Liver (tissue), 9 donors: ENCODE data around the gene PDE4D. TPM values are rescaled to one million over a fixed set of nuclear protein-coding genes. Genes with fewer than 3 reads are reported as not detected.
"Not testable (repeated sequence)": the region's sequence is repeated elsewhere in the genome, so short reads cannot be mapped to it uniquely, and the experiment has no call there.

ENCODE experiments used
- DNase-seq: peaks from one replicate; pipeline ENCODE4 v3.0.0-alpha.2; 2017; ENCODE audit warnings: low spot score
- H3K27ac ChIP-seq, 2 donors: one replicate each; pipeline ENCODE4 v1.7.0; 2013; ENCODE audit warnings: inconsistent platforms in 2 of 2, low read length in 2 of 2, control low read depth in 1 of 2, low read depth in 1 of 2, mild to moderate bottlenecking in 1 of 2
- H3K27me3 ChIP-seq, 4 donors: one replicate each; pipeline versions ENCODE4 v1.6.1 to v1.7.0; 2013; ENCODE audit warnings: low read length in 3 of 4, inconsistent platforms in 1 of 4, mild to moderate bottlenecking in 1 of 4, moderate library complexity in 1 of 4; ENCODE audit not compliant: control insufficient read depth in 4 of 4, insufficient read depth in 4 of 4
- H3K36me3 ChIP-seq, 4 donors: one replicate each; pipeline versions ENCODE4 v1.6.1 to v1.7.0; 2013; ENCODE audit warnings: low read length in 3 of 4, mild to moderate bottlenecking in 3 of 4, low read depth in 1 of 4, moderate library complexity in 1 of 4; ENCODE audit not compliant: control insufficient read depth in 4 of 4, insufficient read depth in 3 of 4
- H3K4me1 ChIP-seq, 4 donors: one replicate each; pipeline versions ENCODE4 v1.6.1 to v1.7.0; 2013; ENCODE audit warnings: low read length in 3 of 4, mild to moderate bottlenecking in 3 of 4, moderate library complexity in 1 of 4; ENCODE audit not compliant: control insufficient read depth in 4 of 4, insufficient read depth in 4 of 4
- H3K4me3 ChIP-seq, 3 donors: one replicate each; pipeline versions ENCODE4 v1.6.1 to v1.7.0; 2013; ENCODE audit warnings: low read length in 3 of 3, control low read depth in 1 of 3, low read depth in 1 of 3, mild to moderate bottlenecking in 1 of 3
- H3K9ac ChIP-seq, 2 donors: one replicate each; pipeline ENCODE4 v1.7.0; 2013; ENCODE audit warnings: low read length in 2 of 2, mild to moderate bottlenecking in 2 of 2, moderate library complexity in 2 of 2, control low read depth in 1 of 2, low read depth in 1 of 2
- H3K9me3 ChIP-seq, 4 donors: one replicate each; pipeline versions ENCODE4 v1.6.1 to v1.7.0; 2013; ENCODE audit warnings: low read length in 3 of 4; ENCODE audit not compliant: control insufficient read depth in 4 of 4
- FOXA1 ChIP-seq: IDR thresholded peaks from 2 replicates; pipeline ENCODE4 v1.6.1; 2016; ENCODE audit warnings: antibody characterized with exemption
- FOXA2 ChIP-seq: IDR thresholded peaks from 2 replicates; pipeline ENCODE4 v1.6.1; 2016; ENCODE audit warnings: antibody characterized with exemption
- HNF4A ChIP-seq, 2 donors: conservative IDR thresholded peaks; 2 replicates each; pipeline ENCODE4 v1.6.1; 2016; ENCODE audit warnings: antibody characterized with exemption in 2 of 2, mild to moderate bottlenecking in 2 of 2
- HNF4G ChIP-seq: IDR thresholded peaks from 2 replicates; pipeline ENCODE4 v1.6.1; 2016; ENCODE audit warnings: antibody characterized with exemption
- RXRA ChIP-seq, 2 donors: IDR thresholded peaks; 2 replicates each; pipeline ENCODE4 v1.6.1; 2017 to 2018; ENCODE audit warnings: antibody characterized with exemption in 2 of 2, mild to moderate bottlenecking in 1 of 2
- SP1 ChIP-seq: IDR thresholded peaks from 2 replicates; pipeline ENCODE4 v1.6.1; 2018; ENCODE audit warnings: antibody characterized with exemption, mild to moderate bottlenecking
- TAF1 ChIP-seq: conservative IDR thresholded peaks from 2 replicates; pipeline ENCODE4 v1.6.1; 2016; ENCODE audit warnings: antibody characterized with exemption, mild to moderate bottlenecking
- YY1 ChIP-seq: IDR thresholded peaks from 2 replicates; pipeline ENCODE4 v1.6.1; 2016; ENCODE audit warnings: antibody characterized with exemption, mild to moderate bottlenecking
- WGBS: extraction: QIAGEN DNeasy Blood & Tissue Kit; methylation state at CpG from one replicate; pipeline ENCODE4 v1.1.7; 2013; 5-methylcytosine and 5-hydroxymethylcytosine counted together
- polyA plus RNA-seq, 2 donors: library from polyadenylated mRNA; stranded (reverse) in 1 of 2; unstranded in 1 of 2; fragments of 200-250 nt in 1 of 2; fragments of >200 nt in 1 of 2; fragmentation: Nextera tagmentation in 1 of 2; extraction: Ambion mirVana in 1 of 2; gene quantifications; one replicate each; pipeline versions ENCODE4 v1.2.1 to v1.2.3, GENCODE V29; 2013 to 2015
- total RNA-seq, 2 donors: library from RNA; depleted of rRNA; stranded (reverse); fragments of >200 nt; gene quantifications; one replicate each; pipeline ENCODE4 v1.2.3, GENCODE V29; 2014
- TF ChIP-seq, protein P1 (sequence below): IDR thresholded peaks from 2 replicates; pipeline ENCODE4 v1.6.1; 2016; ENCODE audit warnings: antibody characterized with exemption
- TF ChIP-seq, protein P2 (sequence below): IDR thresholded peaks from 2 replicates; pipeline ENCODE4 v1.6.1; 2016; ENCODE audit warnings: antibody characterized with exemption, mild to moderate bottlenecking
- TF ChIP-seq, protein P3 (sequence below): IDR thresholded peaks from 2 replicates; pipeline ENCODE4 v1.6.1; 2016; ENCODE audit warnings: antibody characterized with exemption
- donor health status: healthy.
- donor health status: healthy.
- donor health status: healthy.
- donor health status: healthy.
- donor health status: healthy.

Gene PDE4D
- total and polyA plus RNA-seq, 4 donors: 0.67 to 11.9 (median 6.5) TPM

DNA sequence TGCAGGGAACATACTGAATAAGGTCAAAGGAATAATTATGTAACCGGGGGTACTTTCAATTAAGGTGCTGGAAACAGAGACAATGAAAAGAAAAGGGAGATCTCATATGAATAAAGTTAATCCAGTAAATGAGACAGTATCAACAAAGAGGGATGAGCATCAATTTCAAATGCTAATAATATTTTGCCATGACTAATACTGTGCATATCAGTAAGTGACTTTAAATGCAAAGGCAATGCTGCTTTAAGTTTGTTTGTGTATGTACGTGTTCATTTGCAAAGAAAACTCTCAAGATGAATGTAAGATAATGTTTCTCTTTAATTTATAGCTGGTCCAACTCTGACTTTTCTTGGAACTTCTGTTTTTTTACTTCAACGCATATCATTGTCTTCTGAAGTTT is 139.9 kb downstream of the PDE4D start:
- WGBS: 84% methylated on average over 3 of the region's 3 CpGs
- DNase-seq: no peak
- no peaks in the 10 kb centered on the region for H3K27me3 ChIP-seq

DNA sequence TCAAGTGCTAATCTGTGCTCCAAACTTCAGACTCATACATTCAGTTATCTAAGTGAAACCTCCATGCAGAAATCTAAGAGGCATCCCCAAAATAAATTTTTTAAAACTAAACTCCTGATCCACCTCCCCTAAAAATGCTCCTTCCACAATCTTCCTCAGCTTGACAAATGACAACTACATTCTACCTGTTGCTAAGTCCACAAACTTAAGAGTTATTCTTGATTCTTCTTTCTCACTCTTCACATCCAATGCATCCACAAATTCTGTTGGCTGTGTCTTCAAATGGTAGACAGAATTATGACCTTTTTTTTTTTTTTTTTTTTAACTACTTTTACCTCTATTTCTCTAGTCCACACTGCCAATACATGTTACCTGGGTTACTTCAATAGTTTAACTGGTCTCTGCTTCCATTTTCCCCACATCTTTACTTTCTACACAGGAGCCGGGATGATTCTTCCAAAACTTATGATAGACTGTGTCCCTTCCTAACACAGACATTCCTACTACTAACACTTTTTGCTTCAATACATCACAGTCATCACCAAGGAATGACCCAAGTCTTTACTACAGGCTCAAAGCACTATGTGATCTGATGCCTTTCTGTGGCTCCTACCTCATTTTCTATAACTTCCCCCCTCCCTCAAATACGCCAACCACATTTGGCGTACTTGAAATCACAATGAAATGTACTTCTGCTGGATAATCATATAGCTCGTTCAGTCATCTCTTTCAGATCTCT is 143.6 kb downstream of the PDE4D start:
- Histone ChIP-seq H3K4me3 (no peak overlapping the region), H3K9ac (no peak overlapping the region), H3K9me3 (no peaks in the 10 kb centered on the region), H3K36me3 (no peaks in the 10 kb centered on the region), H3K27ac (no peak overlapping the region), H3K27me3 (no peaks in the 10 kb centered on the region), H3K4me1 (peaks cover 0 to 1% (median 0%) of the 10 kb centered on the region in 4 donors)
- 97% methylated on average over 4 of the region's 4 CpGs for WGBS
- TF ChIP-seq, protein P1, sequence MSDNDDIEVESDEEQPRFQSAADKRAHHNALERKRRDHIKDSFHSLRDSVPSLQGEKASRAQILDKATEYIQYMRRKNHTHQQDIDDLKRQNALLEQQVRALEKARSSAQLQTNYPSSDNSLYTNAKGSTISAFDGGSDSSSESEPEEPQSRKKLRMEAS: no peak
- TF ChIP-seq HNF4G (no peak), TAF1 (no peak), FOXA2 (no peak), YY1 (no peak), RXRA (IDR thresholded peaks at IDR 0.05) (no peak), SP1 (no peak), FOXA1 (no peak), HNF4A (conservative IDR thresholded peaks at IDR 0.05) (no peak)
- TF ChIP-seq, protein P2, sequence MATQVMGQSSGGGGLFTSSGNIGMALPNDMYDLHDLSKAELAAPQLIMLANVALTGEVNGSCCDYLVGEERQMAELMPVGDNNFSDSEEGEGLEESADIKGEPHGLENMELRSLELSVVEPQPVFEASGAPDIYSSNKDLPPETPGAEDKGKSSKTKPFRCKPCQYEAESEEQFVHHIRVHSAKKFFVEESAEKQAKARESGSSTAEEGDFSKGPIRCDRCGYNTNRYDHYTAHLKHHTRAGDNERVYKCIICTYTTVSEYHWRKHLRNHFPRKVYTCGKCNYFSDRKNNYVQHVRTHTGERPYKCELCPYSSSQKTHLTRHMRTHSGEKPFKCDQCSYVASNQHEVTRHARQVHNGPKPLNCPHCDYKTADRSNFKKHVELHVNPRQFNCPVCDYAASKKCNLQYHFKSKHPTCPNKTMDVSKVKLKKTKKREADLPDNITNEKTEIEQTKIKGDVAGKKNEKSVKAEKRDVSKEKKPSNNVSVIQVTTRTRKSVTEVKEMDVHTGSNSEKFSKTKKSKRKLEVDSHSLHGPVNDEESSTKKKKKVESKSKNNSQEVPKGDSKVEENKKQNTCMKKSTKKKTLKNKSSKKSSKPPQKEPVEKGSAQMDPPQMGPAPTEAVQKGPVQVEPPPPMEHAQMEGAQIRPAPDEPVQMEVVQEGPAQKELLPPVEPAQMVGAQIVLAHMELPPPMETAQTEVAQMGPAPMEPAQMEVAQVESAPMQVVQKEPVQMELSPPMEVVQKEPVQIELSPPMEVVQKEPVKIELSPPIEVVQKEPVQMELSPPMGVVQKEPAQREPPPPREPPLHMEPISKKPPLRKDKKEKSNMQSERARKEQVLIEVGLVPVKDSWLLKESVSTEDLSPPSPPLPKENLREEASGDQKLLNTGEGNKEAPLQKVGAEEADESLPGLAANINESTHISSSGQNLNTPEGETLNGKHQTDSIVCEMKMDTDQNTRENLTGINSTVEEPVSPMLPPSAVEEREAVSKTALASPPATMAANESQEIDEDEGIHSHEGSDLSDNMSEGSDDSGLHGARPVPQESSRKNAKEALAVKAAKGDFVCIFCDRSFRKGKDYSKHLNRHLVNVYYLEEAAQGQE: no peak
- TF ChIP-seq, protein P3, sequence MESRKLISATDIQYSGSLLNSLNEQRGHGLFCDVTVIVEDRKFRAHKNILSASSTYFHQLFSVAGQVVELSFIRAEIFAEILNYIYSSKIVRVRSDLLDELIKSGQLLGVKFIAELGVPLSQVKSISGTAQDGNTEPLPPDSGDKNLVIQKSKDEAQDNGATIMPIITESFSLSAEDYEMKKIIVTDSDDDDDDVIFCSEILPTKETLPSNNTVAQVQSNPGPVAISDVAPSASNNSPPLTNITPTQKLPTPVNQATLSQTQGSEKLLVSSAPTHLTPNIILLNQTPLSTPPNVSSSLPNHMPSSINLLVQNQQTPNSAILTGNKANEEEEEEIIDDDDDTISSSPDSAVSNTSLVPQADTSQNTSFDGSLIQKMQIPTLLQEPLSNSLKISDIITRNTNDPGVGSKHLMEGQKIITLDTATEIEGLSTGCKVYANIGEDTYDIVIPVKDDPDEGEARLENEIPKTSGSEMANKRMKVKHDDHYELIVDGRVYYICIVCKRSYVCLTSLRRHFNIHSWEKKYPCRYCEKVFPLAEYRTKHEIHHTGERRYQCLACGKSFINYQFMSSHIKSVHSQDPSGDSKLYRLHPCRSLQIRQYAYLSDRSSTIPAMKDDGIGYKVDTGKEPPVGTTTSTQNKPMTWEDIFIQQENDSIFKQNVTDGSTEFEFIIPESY: no peak
- DNase-seq: no peak

More for the DNA sequence above, 139.9 kb downstream of the PDE4D start:
- H3K27ac ChIP-seq: no peak overlapping the region
- no peaks in the 10 kb centered on the region for H3K9me3 ChIP-seq
- peaks cover 1 to 5% (median 2%) of the 10 kb centered on the region in 4 donors for H3K4me1 ChIP-seq
- H3K9ac ChIP-seq: no peak overlapping the region
- no peak overlapping the region for H3K4me3 ChIP-seq
- no peaks in the 10 kb centered on the region for H3K36me3 ChIP-seq
- no peak for TF ChIP-seq TAF1
- no peak for TF ChIP-seq HNF4A (conservative IDR thresholded peaks at IDR 0.05)

DNA sequence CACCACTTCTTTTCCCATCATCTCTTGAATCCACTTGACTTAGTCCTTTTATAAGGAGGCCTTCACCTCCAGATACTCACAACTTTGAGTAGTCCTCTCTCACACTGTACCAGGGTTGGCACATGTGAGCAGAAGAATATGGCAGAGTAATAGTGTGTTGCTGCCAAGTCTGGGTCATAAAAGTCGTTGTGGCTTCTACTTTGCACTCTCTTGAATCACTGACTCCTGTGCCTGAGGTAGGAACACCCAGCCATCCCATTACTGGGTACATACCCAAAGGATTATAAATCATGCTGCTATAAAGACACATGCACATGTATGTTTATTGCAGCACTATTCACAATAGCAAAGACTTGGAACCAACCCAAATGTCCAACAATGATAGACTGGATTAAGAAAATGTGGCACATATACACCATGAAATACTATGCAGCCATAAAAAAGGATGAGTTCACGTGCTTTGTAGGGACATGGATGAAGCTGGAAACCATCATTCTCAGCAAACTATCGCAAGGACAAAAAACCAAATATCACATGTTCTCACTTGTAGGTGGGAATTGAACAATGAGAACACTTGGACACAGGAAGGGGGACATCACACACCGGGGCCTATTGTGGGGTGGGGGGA is 145.4 kb downstream of the PDE4D start:
- not testable (repeated sequence) for H3K27me3 ChIP-seq, H3K4me3 ChIP-seq, DNase-seq, H3K4me1 ChIP-seq, H3K36me3 ChIP-seq, H3K9ac ChIP-seq, H3K27ac ChIP-seq, H3K9me3 ChIP-seq
- WGBS: 89% methylated on average over 4 of the region's 4 CpGs
